Testis (tissue), 2 donors: ENCODE results near the gene SDR39U1.

Source experiments
- POLR2A ChIP-seq: fragments of 450-650 bp; IDR thresholded peaks from one replicate; pipeline ENCODE4 v1.6.1; 2017; ENCODE audit warnings: antibody characterized with exemption, mild to moderate bottlenecking, moderate library complexity
- TF ChIP-seq, protein P1 (sequence below), 3 experiments: fragments of 450-650 bp in 2 of 3; fragments of 200-600 bp in 1 of 3; sonication (generic) in 1 of 3; IDR thresholded peaks; one replicate each; pipeline ENCODE4 v1.5.1; 2016 to 2019; ENCODE audit warnings: antibody characterized with exemption in 3 of 3, mild to moderate bottlenecking in 2 of 3, moderate library complexity in 1 of 3

DNA sequence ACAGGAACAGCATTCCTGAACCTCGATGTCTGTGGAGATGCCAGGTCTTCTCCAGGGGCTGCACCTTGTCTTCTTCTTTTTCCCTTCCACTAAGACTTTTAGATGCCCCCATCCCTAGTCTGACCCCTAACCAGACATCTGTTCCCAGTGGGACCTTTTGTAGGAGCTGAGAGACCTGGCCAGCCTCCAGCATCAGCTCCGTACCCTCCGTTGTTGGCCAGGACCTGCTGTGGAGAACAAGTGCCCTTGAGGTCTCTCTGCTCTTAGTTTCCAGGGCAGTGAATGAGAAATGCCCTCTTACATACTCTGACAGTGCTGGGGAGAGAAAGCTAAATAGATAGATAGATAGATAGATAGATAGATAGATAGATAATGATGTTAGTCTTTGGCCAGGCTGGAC lies 16.8 kb upstream of the SDR39U1 start:
- TF ChIP-seq, protein P1, sequence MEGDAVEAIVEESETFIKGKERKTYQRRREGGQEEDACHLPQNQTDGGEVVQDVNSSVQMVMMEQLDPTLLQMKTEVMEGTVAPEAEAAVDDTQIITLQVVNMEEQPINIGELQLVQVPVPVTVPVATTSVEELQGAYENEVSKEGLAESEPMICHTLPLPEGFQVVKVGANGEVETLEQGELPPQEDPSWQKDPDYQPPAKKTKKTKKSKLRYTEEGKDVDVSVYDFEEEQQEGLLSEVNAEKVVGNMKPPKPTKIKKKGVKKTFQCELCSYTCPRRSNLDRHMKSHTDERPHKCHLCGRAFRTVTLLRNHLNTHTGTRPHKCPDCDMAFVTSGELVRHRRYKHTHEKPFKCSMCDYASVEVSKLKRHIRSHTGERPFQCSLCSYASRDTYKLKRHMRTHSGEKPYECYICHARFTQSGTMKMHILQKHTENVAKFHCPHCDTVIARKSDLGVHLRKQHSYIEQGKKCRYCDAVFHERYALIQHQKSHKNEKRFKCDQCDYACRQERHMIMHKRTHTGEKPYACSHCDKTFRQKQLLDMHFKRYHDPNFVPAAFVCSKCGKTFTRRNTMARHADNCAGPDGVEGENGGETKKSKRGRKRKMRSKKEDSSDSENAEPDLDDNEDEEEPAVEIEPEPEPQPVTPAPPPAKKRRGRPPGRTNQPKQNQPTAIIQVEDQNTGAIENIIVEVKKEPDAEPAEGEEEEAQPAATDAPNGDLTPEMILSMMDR (IDR thresholded peaks at IDR 0.05): no peak
- no peak for TF ChIP-seq POLR2A
